HG03103 (cell line): ENCODE measurements around the gene DGKA.
"Not testable (repeated sequence)": the region's sequence is repeated elsewhere in the genome, so short reads cannot be mapped to it uniquely, and the experiment has no call there.

Experiments used
- ATAC-seq: cut with Tn5 transposase; IDR thresholded peaks from one replicate; pipeline ENCODE4 v1.9.1; 2021; ENCODE audit warnings: low read depth; ENCODE audit not compliant: unreplicated experiment

Gene DGKA

GRCh38 chr12:55965941-55966407 lies 35.0 kb downstream of the DGKA start, which contains the start of gene PMEL:
PMEL (minus strand) TSS chr12:55966042; CDS start chr12:55966011, 31 bp downstream.
- ATAC-seq: no peak

- peak; percentile 92 for ATAC-seq
These were observed 35.7 kb downstream of the DGKA start, which contains the start of gene CDK2 for GRCh38 chr12:55966408-55967281. CDK2 (plus strand) TSS chr12:55966830; CDS start chr12:55967009, 179 bp downstream.

GRCh38 chr12:55969356-55969755 lies 38.4 kb downstream of the DGKA start:
- no peak for ATAC-seq

GRCh38 chr12:55970775-55971174 lies 39.8 kb downstream of the DGKA start:
- ATAC-seq: no peak

GRCh38 chr12:55972042-55972441 lies 41.1 kb downstream of the DGKA start:
- ATAC-seq: no peak

- no peak for ATAC-seq
These were observed 41.5 kb downstream of the DGKA start for GRCh38 chr12:55972456-55972855.

GRCh38 chr12:55972911-55973598 lies 42.1 kb downstream of the DGKA start:
- no peak for ATAC-seq

GRCh38 chr12:55973599-55974307 lies 42.8 kb downstream of the DGKA start, which contains the start of gene RAB5B:
RAB5B (plus strand) TSS chr12:55974078; CDS start chr12:55986961, 12,883 bp downstream.
- ATAC-seq: peak; percentile 89

GRCh38 chr12:55974308-55974730 lies 43.4 kb downstream of the DGKA start:
- ATAC-seq: peak; percentile 3

GRCh38 chr12:55978393-55978792 lies 47.4 kb downstream of the DGKA start:
- ATAC-seq: no peak

- ATAC-seq: no peak
These were observed 48.1 kb downstream of the DGKA start for GRCh38 chr12:55979069-55979468.

GRCh38 chr12:55981882-55982281 lies 50.9 kb downstream of the DGKA start:
- ATAC-seq: not testable (repeated sequence)

GRCh38 chr12:55982319-55982936 lies 51.5 kb downstream of the DGKA start:
- peak; percentile 97 for ATAC-seq

- ATAC-seq: no peak
These were observed 52.4 kb downstream of the DGKA start for GRCh38 chr12:55983232-55983842.

GRCh38 chr12:55984861-55985260 lies 53.9 kb downstream of the DGKA start:
- ATAC-seq: no peak

- no peak for ATAC-seq
These were observed 54.4 kb downstream of the DGKA start for GRCh38 chr12:55985341-55985740.

- ATAC-seq: not testable (repeated sequence)
These were observed 55.0 kb downstream of the DGKA start for GRCh38 chr12:55985976-55986375.

GRCh38 chr12:55991110-55991509 lies 60.1 kb downstream of the DGKA start:
- no peak for ATAC-seq

GRCh38 chr12:55993230-55993853 lies 62.4 kb downstream of the DGKA start:
- ATAC-seq: no peak
